Heart left ventricle (tissue), 13 donors: ENCODE data around the gene GAB2.

Source experiments
- POLR2A ChIP-seq, 2 donors: fragments of 450-650 bp; IDR thresholded peaks; one replicate each; pipeline ENCODE4 v1.6.1; 2017; ENCODE audit warnings: antibody characterized with exemption in 2 of 2, mild to moderate bottlenecking in 2 of 2, moderate library complexity in 2 of 2
- TF ChIP-seq, protein P1 (sequence below), 12 donors: fragments of 200-600 bp; sonication (generic) in 4 of 12; IDR thresholded peaks; one replicate each; pipeline versions ENCODE4 v1.5.0 to v1.8.0; 2018 to 2022; ENCODE audit warnings: antibody characterized with exemption in 12 of 12, mild to moderate bottlenecking in 5 of 12
- donor health status: ischemic (EF 13 %, LVEDD 7.1; RV severe dilation, severe dysfunction).
- donor health status: DM: no; HTN: yes; CAD: no.
- donor health status: DM: no; HTN: no; CAD: no.
- donor health status: ischemic (EF 25% LVEDD 6.9; RV normal size, moderate dysfunction).
- donor health status: ischemic (EF 25% LVEDD 5.7; RV mildly dilated, moderate dysfunction).
- donor health status: ischemic (EF 35%, LVEDD 5.7; RV mildly dilated, moderate dysfunction).
- donor health status: nonischemic (EF 11% LVEDD 7.7; RV severe dilation, severe dysfunction).
- donor health status: DM: yes; HTN: yes; CAD: no.
- donor health status: PGD.
- donor health status: ischemic (EF 29% LVEDD 5.4; RV normal size, mild dysfunction).
- donor health status: nonischemic (EF 23%, LVEDD 6.1; RV moderate dilation, normal function).

DNA sequence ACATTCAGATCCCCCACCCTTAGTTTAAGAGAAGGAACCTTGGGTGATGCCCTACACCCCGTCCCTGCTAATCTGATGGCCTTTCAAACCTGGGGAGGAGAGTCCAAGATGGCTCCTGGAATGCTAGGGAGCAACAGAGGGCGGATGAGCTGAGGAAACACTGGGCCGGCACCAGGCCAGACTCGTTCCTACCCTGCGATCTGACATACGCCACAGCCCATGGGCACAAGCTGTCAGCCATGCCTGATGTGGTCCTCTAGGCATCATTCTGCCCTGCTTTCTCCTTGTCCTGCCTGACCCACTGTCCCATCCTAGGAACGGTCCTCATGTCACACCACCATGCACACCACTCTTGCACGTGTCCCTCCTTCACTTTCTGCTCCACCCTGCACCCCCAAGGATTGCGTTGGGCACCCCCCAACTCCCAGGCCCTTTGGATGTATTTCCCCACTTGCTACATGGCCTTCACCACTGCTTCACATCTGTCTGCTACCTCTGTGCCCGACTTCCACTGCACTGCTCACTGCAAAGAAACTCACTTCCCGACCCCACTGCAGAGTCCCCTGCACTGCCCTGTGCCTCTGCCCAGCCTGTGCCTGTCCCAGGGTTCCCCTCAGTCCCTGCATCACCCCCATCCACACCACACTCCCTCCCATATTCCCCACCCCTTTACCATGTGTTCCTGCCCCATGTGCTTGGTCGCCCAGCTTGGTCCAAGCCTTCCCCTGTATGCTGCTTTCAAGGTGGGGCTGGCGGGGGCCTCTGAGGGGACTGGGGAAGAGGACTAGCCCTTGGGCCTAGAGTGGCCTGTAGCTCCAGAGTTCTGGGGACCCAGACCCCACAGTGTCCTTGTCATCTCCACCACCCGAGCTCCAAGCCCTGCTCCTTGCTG is 199.7 kb downstream of the GAB2 start:
- TF ChIP-seq, protein P1, sequence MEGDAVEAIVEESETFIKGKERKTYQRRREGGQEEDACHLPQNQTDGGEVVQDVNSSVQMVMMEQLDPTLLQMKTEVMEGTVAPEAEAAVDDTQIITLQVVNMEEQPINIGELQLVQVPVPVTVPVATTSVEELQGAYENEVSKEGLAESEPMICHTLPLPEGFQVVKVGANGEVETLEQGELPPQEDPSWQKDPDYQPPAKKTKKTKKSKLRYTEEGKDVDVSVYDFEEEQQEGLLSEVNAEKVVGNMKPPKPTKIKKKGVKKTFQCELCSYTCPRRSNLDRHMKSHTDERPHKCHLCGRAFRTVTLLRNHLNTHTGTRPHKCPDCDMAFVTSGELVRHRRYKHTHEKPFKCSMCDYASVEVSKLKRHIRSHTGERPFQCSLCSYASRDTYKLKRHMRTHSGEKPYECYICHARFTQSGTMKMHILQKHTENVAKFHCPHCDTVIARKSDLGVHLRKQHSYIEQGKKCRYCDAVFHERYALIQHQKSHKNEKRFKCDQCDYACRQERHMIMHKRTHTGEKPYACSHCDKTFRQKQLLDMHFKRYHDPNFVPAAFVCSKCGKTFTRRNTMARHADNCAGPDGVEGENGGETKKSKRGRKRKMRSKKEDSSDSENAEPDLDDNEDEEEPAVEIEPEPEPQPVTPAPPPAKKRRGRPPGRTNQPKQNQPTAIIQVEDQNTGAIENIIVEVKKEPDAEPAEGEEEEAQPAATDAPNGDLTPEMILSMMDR (IDR thresholded peaks at IDR 0.05), result no peak
- no peak for TF ChIP-seq POLR2A (IDR thresholded peaks at IDR 0.05)
